Renal pelvis (tissue), 4 donors: ENCODE results near the gene TOP2A. TPM values are rescaled to one million over a fixed set of nuclear protein-coding genes. Genes with fewer than 3 reads are reported as not detected.
"Not testable (repeated sequence)": the region's sequence is repeated elsewhere in the genome, so short reads cannot be mapped to it uniquely, and the experiment has no call there.

Experiments
- DNase-seq: peaks from one replicate; pipeline ENCODE4 v3.0.0-alpha.2; 2013
- polyA plus RNA-seq, 3 donors: library from polyadenylated mRNA; unstranded; fragments of 120-200 nt; gene quantifications; one replicate each; pipeline ENCODE4 v1.2.1, GENCODE V29; 2013; ENCODE audit not compliant: insufficient read length in 3 of 3

TOP2A gene
- polyA plus RNA-seq, 3 donors = 157 to 176 (median 174) TPM

GRCh38 chr17:40378966-40379365 lies 38.7 kb downstream of the TOP2A start:
- no peak for DNase-seq

- DNase-seq = no peak
These were observed 39.9 kb downstream of the TOP2A start for GRCh38 chr17:40377832-40378231.

GRCh38 chr17:40376541-40376940 lies 41.2 kb downstream of the TOP2A start:
- not testable (repeated sequence) for DNase-seq

GRCh38 chr17:40375786-40376185 lies 41.9 kb downstream of the TOP2A start:
- DNase-seq = not testable (repeated sequence)

- no peak for DNase-seq
These were observed 42.7 kb downstream of the TOP2A start for GRCh38 chr17:40374821-40375498.

- DNase-seq = no peak
These were observed 43.7 kb downstream of the TOP2A start for GRCh38 chr17:40373999-40374398.

- no peak for DNase-seq
These were observed 44.4 kb downstream of the TOP2A start for GRCh38 chr17:40373324-40373723.

- DNase-seq = not testable (repeated sequence)
These were observed 45.1 kb downstream of the TOP2A start for GRCh38 chr17:40372644-40373043.

- DNase-seq = no peak
These were observed 45.7 kb downstream of the TOP2A start for GRCh38 chr17:40372031-40372430.

- DNase-seq = no peak
These were observed 46.3 kb downstream of the TOP2A start for GRCh38 chr17:40371261-40371929.

GRCh38 chr17:40369923-40370322 lies 47.8 kb downstream of the TOP2A start:
- no peak for DNase-seq

GRCh38 chr17:40367728-40368127 lies 50.0 kb downstream of the TOP2A start:
- DNase-seq = not testable (repeated sequence)

GRCh38 chr17:40366861-40367518 lies 50.7 kb downstream of the TOP2A start:
- DNase-seq = no peak

GRCh38 chr17:40366076-40366860 lies 51.4 kb downstream of the TOP2A start:
- no peak for DNase-seq

GRCh38 chr17:40364906-40365305 lies 52.8 kb downstream of the TOP2A start:
- DNase-seq = no peak

GRCh38 chr17:40364121-40364861 lies 53.4 kb downstream of the TOP2A start, which contains the start of gene GJD3:
Gene GJD3 (minus strand): TSS chr17:40364737. CDS start chr17:40363815, 922 bp downstream.
- DNase-seq = no peak

- DNase-seq = no peak
These were observed 54.4 kb downstream of the TOP2A start for GRCh38 chr17:40363111-40363827.

GRCh38 chr17:40362696-40363110 lies 55.0 kb downstream of the TOP2A start:
- DNase-seq = peak; percentile 69

GRCh38 chr17:40361925-40362695 lies 55.6 kb downstream of the TOP2A start:
- DNase-seq = no peak
